K562 (cell line): ENCODE results near the gene TBC1D3B. TPM values are rescaled to one million over a fixed set of nuclear protein-coding genes. Genes with fewer than 3 reads are reported as not detected.

Experiments used
- ATAC-seq: fragments of 200-7000 bp; cut with Tn5 transposase; 3 replicates; pipeline ENCODE4 v1.9.1; 2020; ENCODE audit warnings: moderate library complexity
- BruUV-seq: library from RNA; stranded (reverse); fragments of 400-500 nt; replicated peaks from 2 replicates; lab custom pipeline; 2021; lab: Mats Ljungman, UMichigan
- CTCF ChIA-PET: fragments of 300-600 bp; formaldehyde crosslinking; extraction: SDS; loops from one replicate; lab custom pipeline; 2021; ENCODE audit warnings: low intra/inter-chr PET ratio; lab: Yijun Ruan, JAX
- POLR2A ChIA-PET: fragments of 300-600, 350-650 bp; sonication (Branson Sonifier 250); formaldehyde crosslinking; extraction: SDS; loops from one replicate; lab custom pipeline; 2021; ENCODE audit warnings: antibody characterized with exemption, inconsistent platforms; lab: Yijun Ruan, JAX
- DNase-seq, 4 experiments: peaks; one replicate each; pipeline versions ENCODE4 v3.0.0 to v3.0.0-alpha.2; 2011 to 2018; ENCODE audit warnings: low spot score in 3 of 4, mixed read lengths in 3 of 4; ENCODE audit errors: extremely low read depth in 1 of 4
- FAIRE-seq: peaks from 2 replicates; lab custom pipeline; 2011; peaks lifted over from hg19 to GRCh38; lab: Jason Lieb, UNC
- H2AFZ ChIP-seq: 2 replicates; pipeline ENCODE4 v1.6.0; 2011; ENCODE audit warnings: low read depth, low read length, control low read depth, inconsistent platforms
- H3K27ac ChIP-seq: fragments of 200-600 bp; 3 replicates; pipeline ENCODE4 v1.8.0; 2011; ENCODE audit warnings: low read depth, mild to moderate bottlenecking, control low read depth, inconsistent platforms, low read length, moderate library complexity, mixed read lengths; ENCODE audit errors: extremely low read depth
- H3K27me3 ChIP-seq, 2 experiments: fragments of 300-600 bp in 1 of 2; 2 replicates in 1 of 2; 3 replicates in 1 of 2; pipeline versions ENCODE4 v1.6.0 to v1.8.0; 2011; ENCODE audit warnings: inconsistent platforms in 2 of 2, low read length in 2 of 2, mild to moderate bottlenecking in 1 of 2, mixed read lengths in 1 of 2, moderate library complexity in 1 of 2; ENCODE audit not compliant: control insufficient read depth in 2 of 2, insufficient read depth in 2 of 2
- H3K36me3 ChIP-seq: fragments of 300-600 bp; 3 replicates; pipeline ENCODE4 v1.8.0; 2011; ENCODE audit warnings: mild to moderate bottlenecking, low read length, inconsistent platforms; ENCODE audit not compliant: control insufficient read depth, insufficient read depth
- H3K4me1 ChIP-seq, 2 experiments: fragments of 200-600 bp in 1 of 2; replicated peaks in 1 of 2; 2 replicates in 1 of 2; 3 replicates in 1 of 2; pipeline versions ENCODE4 v1.5.1 to v1.8.0; 2011; ENCODE audit warnings: inconsistent platforms in 2 of 2, low read length in 2 of 2, mild to moderate bottlenecking in 1 of 2, mixed read lengths in 1 of 2, moderate library complexity in 1 of 2; ENCODE audit not compliant: control insufficient read depth in 2 of 2, insufficient read depth in 2 of 2
- H3K4me2 ChIP-seq: 2 replicates; pipeline ENCODE4 v1.6.1; 2011; ENCODE audit warnings: low read length, control low read depth, inconsistent platforms, mixed read lengths; ENCODE audit not compliant: insufficient read depth
- H3K4me3 ChIP-seq: fragments of 200-600 bp; sonication (generic), shearing (Covaris generic); 2 replicates; pipeline ENCODE4 v1.5.1; 2016; ENCODE audit warnings: control low read depth, inconsistent platforms
- H3K79me2 ChIP-seq: fragments of 200-600 bp; 3 replicates; pipeline ENCODE4 v1.8.0; 2011; ENCODE audit warnings: low read length, inconsistent platforms; ENCODE audit not compliant: control insufficient read depth, insufficient read depth
- H3K9ac ChIP-seq, 2 experiments: 2 replicates each; pipeline versions ENCODE4 v1.6.0 to v1.6.1; 2011; ENCODE audit warnings: low read depth in 2 of 2, low read length in 2 of 2, control low read depth in 1 of 2, inconsistent platforms in 1 of 2, mild to moderate bottlenecking in 1 of 2, mixed read lengths in 1 of 2; ENCODE audit not compliant: insufficient read depth in 1 of 2
- H3K9me1 ChIP-seq: one replicate; pipeline ENCODE4 v1.6.0; 2011; ENCODE audit warnings: inconsistent platforms, mild to moderate bottlenecking, low read length, moderate library complexity; ENCODE audit not compliant: control insufficient read depth, insufficient read depth
- H3K9me3 ChIP-seq: replicated peaks from 2 replicates; pipeline ENCODE4 v1.5.1; 2011; ENCODE audit warnings: low read depth, low read length, inconsistent platforms; ENCODE audit not compliant: control insufficient read depth, insufficient read depth
- H4K20me1 ChIP-seq: replicated peaks from 2 replicates; pipeline ENCODE4 v1.6.1; 2011; ENCODE audit warnings: low read length, inconsistent platforms, mixed read lengths; ENCODE audit not compliant: control insufficient read depth, insufficient read depth
- CBX2 ChIP-seq: fragments of 200-600 bp; sonication (generic); IDR thresholded peaks from one replicate; pipeline ENCODE4 v1.6.1; 2012; ENCODE audit warnings: mild to moderate bottlenecking, low read length, inconsistent platforms; ENCODE audit not compliant: insufficient read depth, poor library complexity, severe bottlenecking
- DNMT1 ChIP-seq: fragments of 450-650 bp; IDR thresholded peaks from 2 replicates; pipeline ENCODE4 v1.6.1; 2016; ENCODE audit warnings: antibody characterized with exemption, mild to moderate bottlenecking
- ESRRA ChIP-seq: fragments of 450-650 bp; IDR thresholded peaks from 2 replicates; pipeline ENCODE4 v1.6.1; 2014; ENCODE audit warnings: low read depth, mild to moderate bottlenecking, moderate library complexity, borderline replicate concordance
- JUND ChIP-seq, 2 experiments: IDR thresholded peaks; 2 replicates in 1 of 2; 3 replicates in 1 of 2; pipeline ENCODE4 v1.6.1; 2011; ENCODE audit warnings: borderline replicate concordance in 2 of 2, low read depth in 2 of 2, low read length in 2 of 2, improper control_type of control experiment in 1 of 2, missing biosample characterization in 1 of 2, missing genetic modification characterization in 1 of 2, missing genetic modification reagents in 1 of 2
- MTA2 ChIP-seq: fragments of 450-650 bp; IDR thresholded peaks from 2 replicates; pipeline ENCODE4 v1.6.1; 2016; ENCODE audit warnings: low read depth
- MYC ChIP-seq, 2 experiments: fragments of 250-450 bp in 1 of 2; sonication (Bioruptor Pico) in 1 of 2; IDR thresholded peaks; 2 replicates each; pipeline versions ENCODE4 v1.5.1 to v1.6.1; 2012 to 2021; ENCODE audit warnings: low read depth in 2 of 2, borderline replicate concordance in 1 of 2, improper control_type of control experiment in 1 of 2, low read length in 1 of 2, mild to moderate bottlenecking in 1 of 2, moderate library complexity in 1 of 2
- PREB ChIP-seq: sonication (generic); formaldehyde crosslinking; IDR thresholded peaks from 2 replicates; pipeline ENCODE4 v1.8.1; 2023; ENCODE audit warnings: mild to moderate bottlenecking, missing genetic modification reagents
- RCOR1 ChIP-seq, 2 experiments: IDR thresholded peaks; 2 replicates each; pipeline ENCODE4 v1.6.1; 2012; ENCODE audit warnings: low read depth in 2 of 2, low read length in 2 of 2, borderline replicate concordance in 1 of 2, improper control_type of control experiment in 1 of 2
- TRIM24 ChIP-seq, 2 experiments: fragments of 450-650 bp; IDR thresholded peaks; 2 replicates each; pipeline ENCODE4 v1.6.1; 2016
- ZKSCAN3 ChIP-seq: fragments of 250-450 bp; sonication (Bioruptor Pico); IDR thresholded peaks from 2 replicates; pipeline ENCODE4 v1.4.0; 2020
- WGBS: fragments of 100-300 bp; shearing (Covaris generic); methylation state at CpG from one replicate; pipeline ENCODE4 v1.1.6; 2016; ENCODE audit warnings: low coverage, mixed read lengths; ENCODE audit not compliant: insufficient coverage; ENCODE audit errors: missing lambda C conversion rate; 5-methylcytosine and 5-hydroxymethylcytosine counted together
- in situ Hi-C: fragments of 300-500 bp; cut with MboI; formaldehyde crosslinking; loops from 4 replicates; pipeline ENCODE4 v1.15.0; 2018; ENCODE audit warnings: inconsistent platforms, mixed read lengths
- intact Hi-C: fragments of 100-400 bp; cut with micrococcal nuclease; formaldehyde crosslinking; loops from 2 replicates; pipeline ENCODE4 v1.14.2; 2022
- polyA plus RNA-seq, 8 experiments: library from polyadenylated mRNA; depleted of rRNA in 4 of 8; stranded (reverse) in 5 of 8; unstranded in 3 of 8; fragments of >200 nt; fragmentation: Nextera tagmentation in 2 of 8; fragmentation: Illumina TruSeq in 1 of 8; extraction: Ambion mirVana in 2 of 8; extraction: Trizol in 1 of 8; gene quantifications; 2 replicates each; pipeline versions ENCODE4 v1.2.1 to v1.2.3, GENCODE V29; 2011 to 2014; ENCODE audit warnings: inconsistent platforms in 1 of 8, missing spikeins in 1 of 8
- total RNA-seq, 7 experiments: library from RNA; depleted of rRNA in 6 of 7; stranded (reverse); fragments of >200 nt in 6 of 7; fragmentation: Illumina TruSeq in 2 of 7; extraction: Trizol in 2 of 7; gene quantifications; 2 replicates each; pipeline versions ENCODE4 v1.2.1 to v1.2.3, GENCODE V29; 2011 to 2021; ENCODE audit warnings: low replicate concordance in 1 of 7

Gene TBC1D3B
- total and polyA plus RNA-seq, 9 of the 15 experiments (the other 6 are each of a cell fraction or from before 2014, with no cell fraction given) = 0.29 to 0.60 TPM; not detected in 7

- TF ChIP-seq MYC (IDR thresholded peaks at IDR 0.05; ENCODE audit: low read depth, low read length) = no peak
- no peak for TF ChIP-seq MYC (CRISPR knock-in tag; IDR thresholded peaks at IDR 0.05; ENCODE audit: borderline replicate concordance, low read depth)
- no peak for TF ChIP-seq PREB (CRISPR knock-in tag)
Measured at GRCh38 chr17:36129616-36130015, 46.8 kb downstream of the TBC1D3B start (continued).

GRCh38 chr17:36128411-36128978 lies 47.9 kb downstream of the TBC1D3B start:
- in situ Hi-C loops (no loop called here), intact Hi-C loops (no loop called here)
- no peak overlapping the region for H3K9ac ChIP-seq
- DNase-seq (no peak), FAIRE-seq (no peak), ATAC-seq (no peak)
- POLR2A ChIA-PET = interaction anchor here (1.9 kb wide), 1 partner anchor 10 kb away, joined by 9 read pairs; no protein-coding TSS in a partner anchor
- H3K9me3 ChIP-seq = no peaks in the 10 kb centered on the region
- H3K27ac ChIP-seq = no peak overlapping the region
- CTCF ChIA-PET = no interaction called here
- H3K79me2 ChIP-seq = no peaks in the 10 kb centered on the region
- no peaks in the 10 kb centered on the region; a peak in 1 of 5 replicates for H3K27me3 ChIP-seq
- 0% methylated on average over 4 of the region's 4 CpGs for WGBS
- H3K9me1 ChIP-seq = peaks cover 3% of the 10 kb centered on the region
- H4K20me1 ChIP-seq = no peaks in the 10 kb centered on the region
- no peaks in the 10 kb centered on the region for H3K4me1 ChIP-seq
- BruUV-seq = no TSS peak
- TF ChIP-seq TRIM24 (IDR thresholded peaks at IDR 0.05) (no peak), MTA2 (no peak), DNMT1 (no peak), JUND (IDR thresholded peaks at IDR 0.05; ENCODE audit: borderline replicate concordance, low read depth, low read length) (no peak), JUND (tag; IDR thresholded peaks at IDR 0.05; ENCODE audit: borderline replicate concordance, low read depth, low read length) (no peak), ZKSCAN3 (CRISPR knock-in tag) (no peak), RCOR1 (IDR thresholded peaks at IDR 0.05; ENCODE audit: borderline replicate concordance in 1 of 2, low read depth in 2 of 2, low read length in 2 of 2) (no peak), CBX2 (no peak), ESRRA (no peak)
- no peak overlapping the region for H3K4me2 ChIP-seq
- H3K36me3 ChIP-seq = no peaks in the 10 kb centered on the region
- H2AFZ ChIP-seq = no peak overlapping the region
- no peak overlapping the region for H3K4me3 ChIP-seq
